SH-SY5Y (cell line): ENCODE measurements around the gene C2CD3.

Source experiments
- GATA2 ChIP-seq: IDR thresholded peaks from 2 replicates; pipeline ENCODE4 v1.6.1; 2011; ENCODE audit warnings: mild to moderate bottlenecking, low read depth, low read length
- GATA3 ChIP-seq: IDR thresholded peaks from 2 replicates; pipeline ENCODE4 v1.6.1; 2011; ENCODE audit warnings: low read depth, mild to moderate bottlenecking, low read length, moderate library complexity

Gene C2CD3

GRCh38 chr11:73969091-73969490 lies 201.7 kb downstream of the C2CD3 start:
- TF ChIP-seq GATA3: no peak

DNA sequence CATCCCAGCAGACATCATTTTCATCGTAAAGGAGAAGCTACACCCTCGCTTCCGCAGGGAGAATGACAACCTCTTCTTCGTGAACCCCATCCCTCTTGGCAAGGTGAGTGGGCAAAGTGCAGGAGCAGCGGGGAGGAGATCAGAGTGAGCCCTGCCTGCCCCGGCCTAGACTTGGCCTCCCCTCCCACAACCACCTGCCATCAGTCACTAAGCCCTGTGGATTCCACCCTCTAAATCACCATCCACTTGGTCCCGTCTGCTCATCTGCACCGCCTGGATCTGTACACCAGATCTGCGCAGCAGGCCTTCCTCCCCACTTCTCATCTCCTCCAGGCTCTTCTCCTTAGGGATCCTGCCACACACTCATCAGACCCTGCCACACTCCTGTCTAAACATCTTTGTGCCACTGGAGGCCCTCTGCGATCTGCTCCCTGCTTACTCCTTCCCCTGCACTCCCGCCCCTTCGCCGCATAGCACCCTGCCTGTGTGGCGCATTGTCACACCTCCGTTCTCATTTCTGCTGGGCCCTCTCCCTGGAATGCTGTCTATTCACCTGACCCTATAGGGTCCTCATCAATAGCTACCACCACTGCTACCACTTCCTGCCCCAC lies 202.3 kb downstream of the C2CD3 start:
- no peak for TF ChIP-seq GATA3
- TF ChIP-seq GATA2: no peak

- TF ChIP-seq GATA2 (no peak), GATA3 (no peak)
These were observed 205.1 kb downstream of the C2CD3 start for GRCh38 chr11:73965764-73966121.

GRCh38 chr11:73965076-73965763 lies 205.6 kb downstream of the C2CD3 start:
- no peak for TF ChIP-seq GATA3
- no peak for TF ChIP-seq GATA2

- no peak for TF ChIP-seq GATA3
- no peak for TF ChIP-seq GATA2
These were observed 206.9 kb downstream of the C2CD3 start for GRCh38 chr11:73963861-73964260.
